ENCODE data around the gene RB1.

Gene RB1

GRCh38 chr13:48303359-48304142 lies at the start of gene RB1:
Gene RB1, plus strand, starts transcription at chr13:48303751. Its CDS starts 162 bp downstream, at chr13:48303913.
- FAIRE-seq, result no peak

- no peak for FAIRE-seq
Observed at GRCh38 chr13:48253849-48254248, 49.7 kb upstream of the RB1 start.

- FAIRE-seq, result no peak
Observed at GRCh38 chr13:48255090-48255489, 48.5 kb upstream of the RB1 start.

GRCh38 chr13:48255954-48256353 lies 47.6 kb upstream of the RB1 start:
- no peak for FAIRE-seq

GRCh38 chr13:48258002-48258401 lies 45.5 kb upstream of the RB1 start:
- FAIRE-seq, result no peak

GRCh38 chr13:48258430-48258829 lies 45.1 kb upstream of the RB1 start:
- FAIRE-seq, result no peak

GRCh38 chr13:48260970-48261369 lies 42.6 kb upstream of the RB1 start:
- FAIRE-seq, result no peak

GRCh38 chr13:48263196-48263595 lies 40.4 kb upstream of the RB1 start:
- no peak for FAIRE-seq

GRCh38 chr13:48264058-48264457 lies 39.5 kb upstream of the RB1 start:
- no peak for FAIRE-seq

- no peak for FAIRE-seq
Observed at GRCh38 chr13:48265217-48265815, 38.2 kb upstream of the RB1 start.

GRCh38 chr13:48266150-48266549 lies 37.4 kb upstream of the RB1 start:
- no peak for FAIRE-seq

- FAIRE-seq, result no peak
Observed at GRCh38 chr13:48266701-48267639, 36.6 kb upstream of the RB1 start.

- FAIRE-seq, result peak; percentile 50
Observed at GRCh38 chr13:48268019-48268418, 35.5 kb upstream of the RB1 start.

GRCh38 chr13:48273346-48273745 lies 30.2 kb upstream of the RB1 start:
- FAIRE-seq, result no peak

GRCh38 chr13:48275507-48275906 lies 28.0 kb upstream of the RB1 start:
- FAIRE-seq, result no peak

GRCh38 chr13:48278806-48279205 lies 24.7 kb upstream of the RB1 start:
- no peak for FAIRE-seq

- FAIRE-seq, result no peak
Observed at GRCh38 chr13:48281556-48281955, 22.0 kb upstream of the RB1 start.

GRCh38 chr13:48291730-48292129 lies 11.8 kb upstream of the RB1 start:
- no peak for FAIRE-seq

GRCh38 chr13:48292650-48293049 lies 10.9 kb upstream of the RB1 start:
- FAIRE-seq, result no peak

GRCh38 chr13:48294653-48295052 lies 8.9 kb upstream of the RB1 start:
- FAIRE-seq, result no peak

- FAIRE-seq, result no peak
Observed at GRCh38 chr13:48295271-48295670, 8.3 kb upstream of the RB1 start.

- FAIRE-seq, result no peak
Observed at GRCh38 chr13:48296528-48296927, 7.0 kb upstream of the RB1 start.

- FAIRE-seq, result no peak
Observed at GRCh38 chr13:48297131-48297786, 6.3 kb upstream of the RB1 start.

Measured in endometrium (tissue), 2 donors.